Activated T-cell treated with anti-CD3 and anti-CD28 coated beads, Interleukin-2, amount 50 U/mL, for 24 hours (primary cell): ENCODE measurements around the gene DPPA4.

Experiments used
- DNase-seq: peaks from one replicate; pipeline ENCODE4 v3.0.0-alpha.2; 2020
- H3K27ac Mint-ChIP-seq: 2 replicates; pipeline ENCODE4 v1.8.0; 2020; ENCODE audit warnings: mild to moderate bottlenecking, mixed read lengths
- H3K27me3 Mint-ChIP-seq: 2 replicates; pipeline ENCODE4 v1.8.0; 2020; ENCODE audit warnings: mixed read lengths
- H3K36me3 Mint-ChIP-seq: 2 replicates; pipeline ENCODE4 v1.8.0; 2020; ENCODE audit warnings: low read depth, mixed read lengths
- H3K4me1 Mint-ChIP-seq: 2 replicates; pipeline ENCODE4 v1.8.0; 2020; ENCODE audit warnings: low read depth, mixed read lengths
- H3K4me3 Mint-ChIP-seq: 2 replicates; pipeline ENCODE4 v1.8.0; 2020; ENCODE audit warnings: mild to moderate bottlenecking, moderate library complexity, mixed read lengths
- H3K9me3 Mint-ChIP-seq: 2 replicates; pipeline ENCODE4 v1.8.0; 2020; ENCODE audit warnings: mixed read lengths

DPPA4 gene

GRCh38 chr3:109325109-109325508, 12.2 kb downstream of the DPPA4 start:
- Mint-ChIP-seq H3K27ac (no peak overlapping the region), H3K4me1 (no peaks in the 10 kb centered on the region), H3K4me3 (no peak overlapping the region), H3K27me3 (peaks cover 7% of the 10 kb centered on the region), H3K36me3 (no peaks in the 10 kb centered on the region), H3K9me3 (no peaks in the 10 kb centered on the region)
- DNase-seq, result no peak

DNA sequence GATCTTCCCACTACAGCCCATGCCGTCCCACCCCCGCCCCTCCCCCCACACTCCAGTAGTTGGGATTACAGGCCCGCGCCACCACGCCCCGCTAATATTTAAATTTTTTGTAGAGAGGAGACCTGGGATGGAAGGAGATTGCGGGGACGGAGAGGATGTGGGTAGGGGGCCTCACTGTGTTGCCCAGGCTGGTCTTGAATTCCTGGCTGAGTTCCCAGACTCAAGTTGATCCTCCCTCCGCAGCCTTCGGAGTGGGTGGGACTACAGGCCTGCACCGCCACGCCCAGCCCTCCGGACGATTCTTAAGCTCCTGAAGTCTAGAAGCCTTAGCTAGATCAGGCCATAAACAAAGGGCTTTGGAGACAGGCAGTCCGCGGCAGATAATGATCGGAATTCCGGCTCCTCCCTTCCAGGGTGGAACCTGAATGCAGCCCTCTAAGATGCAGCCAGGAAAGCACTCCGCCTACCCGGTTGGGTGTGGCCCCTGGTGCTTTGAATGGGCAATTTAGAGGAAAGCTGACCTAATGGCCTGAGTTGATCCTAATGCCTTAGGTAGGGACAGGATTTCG, 21.1 kb downstream of the DPPA4 start, which contains the start of gene DPPA2:
Gene DPPA2 (minus strand): TSS at position 356 of the 569 bp plus-strand sequence. CDS start 1,975 bp downstream, outside the sequence.
- no peak within 1 kb of the TSS for H3K4me3 Mint-ChIP-seq
- no peaks in the 10 kb centered on the region for H3K36me3 Mint-ChIP-seq
- no peaks in the 10 kb centered on the region for H3K27me3 Mint-ChIP-seq
- no peak for DNase-seq
- no peaks in the 10 kb centered on the region for H3K9me3 Mint-ChIP-seq
- H3K4me1 Mint-ChIP-seq, result no peaks in the 10 kb centered on the region
- H3K27ac Mint-ChIP-seq, result no peak within 1 kb of the TSS

DNA sequence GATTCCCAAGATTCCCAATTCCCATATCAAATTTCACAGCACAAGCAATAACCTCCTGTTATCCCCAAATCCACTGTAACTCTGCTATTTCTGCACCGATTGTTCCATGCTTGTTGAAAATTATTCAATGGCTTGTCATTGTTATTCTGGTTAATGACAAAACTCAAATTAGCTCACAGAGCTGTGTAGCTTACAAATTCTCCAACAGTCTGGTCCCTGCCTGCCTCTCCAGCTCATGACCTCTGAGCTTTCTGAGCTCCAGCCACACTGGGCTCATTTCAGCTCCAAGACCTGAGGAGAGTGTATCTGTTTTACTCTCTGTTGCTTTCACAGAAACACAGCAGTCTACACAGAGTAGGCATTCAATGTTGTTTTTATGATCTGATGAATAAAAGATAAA, 24.3 kb downstream of the DPPA4 start:
- DNase-seq, result no peak
- Mint-ChIP-seq H3K36me3 (no peaks in the 10 kb centered on the region), H3K27me3 (no peaks in the 10 kb centered on the region), H3K4me3 (no peak overlapping the region), H3K27ac (no peak overlapping the region), H3K4me1 (no peaks in the 10 kb centered on the region), H3K9me3 (no peaks in the 10 kb centered on the region)

GRCh38 chr3:109297496-109297895, 39.9 kb downstream of the DPPA4 start:
- Mint-ChIP-seq H3K9me3 (no peaks in the 10 kb centered on the region), H3K4me3 (no peak overlapping the region), H3K27ac (no peak overlapping the region), H3K36me3 (no peaks in the 10 kb centered on the region), H3K4me1 (no peaks in the 10 kb centered on the region), H3K27me3 (no peaks in the 10 kb centered on the region)
- DNase-seq, result no peak

DNA sequence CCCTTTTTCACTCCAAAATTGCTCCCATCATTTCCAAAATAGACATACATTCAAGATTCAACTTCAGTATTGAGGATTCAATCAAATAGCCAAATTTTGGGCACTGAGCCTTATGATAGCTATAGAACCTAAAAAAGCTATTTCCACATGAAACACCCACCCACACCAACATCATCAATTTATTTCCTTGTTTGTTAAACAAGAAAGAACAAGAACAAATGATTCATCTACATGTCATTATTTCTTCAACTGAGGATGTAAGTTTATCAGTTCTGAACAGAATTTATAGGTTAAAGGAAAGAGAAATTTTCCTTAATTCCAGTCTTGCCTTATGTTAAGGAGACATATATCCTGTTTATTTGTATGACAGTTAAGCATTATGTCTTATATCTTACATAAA, 53.3 kb downstream of the DPPA4 start:
- Mint-ChIP-seq H3K9me3 (no peaks in the 10 kb centered on the region), H3K36me3 (no peaks in the 10 kb centered on the region), H3K4me1 (no peaks in the 10 kb centered on the region), H3K4me3 (no peak overlapping the region), H3K27ac (no peak overlapping the region), H3K27me3 (no peaks in the 10 kb centered on the region)
- DNase-seq, result no peak

DNA sequence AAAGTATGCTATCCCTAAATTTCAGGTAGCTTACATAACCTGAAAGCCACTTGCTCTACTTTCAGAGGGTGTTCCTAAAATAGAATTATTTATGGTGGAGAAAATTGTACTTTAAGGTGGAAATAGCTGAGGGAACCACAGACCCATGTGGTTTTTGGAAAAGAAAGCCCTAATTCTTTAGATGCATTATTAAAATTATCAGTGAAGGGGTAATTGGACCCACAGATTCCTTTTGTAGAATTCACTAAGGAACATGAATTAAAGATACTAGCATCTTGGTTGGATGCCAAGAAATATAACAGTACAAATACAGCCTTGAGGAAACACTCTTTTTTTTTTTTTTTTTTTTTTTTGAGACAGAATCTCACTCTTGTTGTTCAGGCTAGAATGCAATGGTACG, 58.8 kb downstream of the DPPA4 start:
- Mint-ChIP-seq H3K4me1 (no peaks in the 10 kb centered on the region), H3K36me3 (no peaks in the 10 kb centered on the region), H3K27me3 (no peaks in the 10 kb centered on the region), H3K4me3 (no peak overlapping the region), H3K27ac (no peak overlapping the region), H3K9me3 (no peaks in the 10 kb centered on the region)
- no peak for DNase-seq

DNA sequence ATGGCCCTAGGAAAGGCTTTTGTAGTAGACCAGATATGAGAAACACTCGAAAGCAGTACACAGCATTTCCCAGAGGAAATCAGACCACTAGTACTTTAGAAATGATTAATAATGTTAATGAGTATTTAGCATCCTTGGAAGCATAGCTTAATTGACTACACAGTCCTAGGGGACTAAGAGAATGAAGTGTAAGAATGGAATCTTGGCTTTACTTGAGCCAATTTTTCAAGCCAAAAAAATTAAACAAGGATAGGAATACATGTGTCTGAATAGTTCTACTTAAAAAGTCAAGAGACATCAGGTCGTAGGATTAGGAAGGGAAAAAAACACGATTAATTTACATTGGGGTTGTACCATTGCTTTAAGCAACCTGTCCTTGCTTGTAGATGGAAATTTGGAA, 59.2 kb downstream of the DPPA4 start:
- H3K4me1 Mint-ChIP-seq, result no peaks in the 10 kb centered on the region
- no peaks in the 10 kb centered on the region for H3K36me3 Mint-ChIP-seq
- H3K9me3 Mint-ChIP-seq, result no peaks in the 10 kb centered on the region
- H3K4me3 Mint-ChIP-seq, result no peak overlapping the region
- DNase-seq, result no peak
- H3K27me3 Mint-ChIP-seq, result no peaks in the 10 kb centered on the region
- no peak overlapping the region for H3K27ac Mint-ChIP-seq
